DND-41 (cell line): Measurements from ENCODE around the gene NBL1.

Source experiments
- EZH2 ChIP-seq: IDR thresholded peaks from 3 replicates; pipeline ENCODE4 v1.6.1; 2012; ENCODE audit warnings: borderline replicate concordance, low read depth, mild to moderate bottlenecking, moderate library complexity, low read length, inconsistent platforms; ENCODE audit not compliant: severe bottlenecking
- TF ChIP-seq, protein P1 (sequence below): IDR thresholded peaks from 2 replicates; pipeline ENCODE4 v1.5.1; 2012; ENCODE audit warnings: borderline replicate concordance, low read length, moderate library complexity, mild to moderate bottlenecking; ENCODE audit not compliant: poor library complexity, severe bottlenecking; ENCODE audit errors: extremely low read depth

DNA sequence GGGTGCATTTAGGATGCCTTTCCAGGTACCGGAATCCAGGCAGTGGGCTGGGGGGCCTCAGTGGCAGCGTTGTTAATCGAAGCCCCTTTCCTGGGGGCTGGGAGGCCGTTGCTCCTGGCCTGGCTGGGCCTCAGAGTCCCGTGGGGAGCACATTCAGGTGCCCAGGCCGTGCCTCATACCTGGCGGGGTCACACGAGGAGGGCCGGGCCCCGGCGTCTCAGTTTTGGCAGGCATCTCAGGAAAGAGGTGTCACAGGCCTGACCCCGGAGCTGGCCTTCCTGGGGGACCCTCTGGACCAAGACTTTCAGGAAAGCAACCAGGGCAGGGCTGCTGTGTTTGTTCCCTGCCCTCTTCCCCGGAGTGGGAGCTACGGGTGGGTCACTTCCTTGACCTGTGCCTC is 4.1 kb downstream of the NBL1 start:
- TF ChIP-seq, protein P1, sequence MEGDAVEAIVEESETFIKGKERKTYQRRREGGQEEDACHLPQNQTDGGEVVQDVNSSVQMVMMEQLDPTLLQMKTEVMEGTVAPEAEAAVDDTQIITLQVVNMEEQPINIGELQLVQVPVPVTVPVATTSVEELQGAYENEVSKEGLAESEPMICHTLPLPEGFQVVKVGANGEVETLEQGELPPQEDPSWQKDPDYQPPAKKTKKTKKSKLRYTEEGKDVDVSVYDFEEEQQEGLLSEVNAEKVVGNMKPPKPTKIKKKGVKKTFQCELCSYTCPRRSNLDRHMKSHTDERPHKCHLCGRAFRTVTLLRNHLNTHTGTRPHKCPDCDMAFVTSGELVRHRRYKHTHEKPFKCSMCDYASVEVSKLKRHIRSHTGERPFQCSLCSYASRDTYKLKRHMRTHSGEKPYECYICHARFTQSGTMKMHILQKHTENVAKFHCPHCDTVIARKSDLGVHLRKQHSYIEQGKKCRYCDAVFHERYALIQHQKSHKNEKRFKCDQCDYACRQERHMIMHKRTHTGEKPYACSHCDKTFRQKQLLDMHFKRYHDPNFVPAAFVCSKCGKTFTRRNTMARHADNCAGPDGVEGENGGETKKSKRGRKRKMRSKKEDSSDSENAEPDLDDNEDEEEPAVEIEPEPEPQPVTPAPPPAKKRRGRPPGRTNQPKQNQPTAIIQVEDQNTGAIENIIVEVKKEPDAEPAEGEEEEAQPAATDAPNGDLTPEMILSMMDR, result no peak
- no peak for TF ChIP-seq EZH2
